Activated T-helper 1 cell treated with Interleukin-2 at 50 U/mL for 16 hours (primary cell): ENCODE measurements around the gene AKAP6.

Experiments
- DNase-seq: peaks from one replicate; pipeline ENCODE4 v3.0.0-alpha.2; 2020; ENCODE audit warnings: low read depth

The AKAP6 gene

DNA sequence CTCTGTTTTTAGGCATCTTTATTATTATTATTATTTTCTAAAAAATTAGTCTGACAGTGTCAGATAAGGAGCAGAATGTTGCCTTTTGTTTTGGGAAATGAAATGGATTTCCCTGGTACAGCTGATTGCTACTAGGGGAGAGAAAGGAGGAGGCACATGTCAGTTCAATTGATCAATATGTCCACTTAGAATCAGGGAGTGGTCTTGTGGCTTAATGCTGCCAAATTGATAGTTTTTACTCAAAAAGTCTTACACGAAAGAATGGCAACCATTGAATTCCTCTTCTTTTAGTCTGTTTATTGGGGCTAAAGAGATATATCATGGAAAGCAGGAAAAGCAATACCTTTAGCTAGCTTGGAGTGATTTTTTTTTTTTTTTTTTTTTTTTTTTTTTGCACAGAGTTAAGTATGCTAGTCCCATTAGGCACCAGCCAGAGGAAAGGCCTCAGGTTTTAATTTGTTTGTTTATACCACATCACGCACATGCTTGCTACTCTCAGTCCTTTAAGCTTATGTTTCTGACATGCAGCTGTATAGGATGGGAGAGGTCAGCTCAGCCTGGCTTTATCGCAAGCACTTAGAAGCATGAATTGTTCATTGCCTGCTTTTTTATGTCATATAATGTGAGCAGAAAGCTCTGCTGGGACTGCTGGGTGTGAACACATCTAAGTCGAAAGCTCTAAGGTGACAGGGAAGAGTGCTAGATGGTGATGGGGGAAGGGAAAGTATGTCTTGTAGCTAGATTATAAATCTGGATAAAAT is 1.4 kb downstream of the AKAP6 start:
- DNase-seq: no peak

DNA sequence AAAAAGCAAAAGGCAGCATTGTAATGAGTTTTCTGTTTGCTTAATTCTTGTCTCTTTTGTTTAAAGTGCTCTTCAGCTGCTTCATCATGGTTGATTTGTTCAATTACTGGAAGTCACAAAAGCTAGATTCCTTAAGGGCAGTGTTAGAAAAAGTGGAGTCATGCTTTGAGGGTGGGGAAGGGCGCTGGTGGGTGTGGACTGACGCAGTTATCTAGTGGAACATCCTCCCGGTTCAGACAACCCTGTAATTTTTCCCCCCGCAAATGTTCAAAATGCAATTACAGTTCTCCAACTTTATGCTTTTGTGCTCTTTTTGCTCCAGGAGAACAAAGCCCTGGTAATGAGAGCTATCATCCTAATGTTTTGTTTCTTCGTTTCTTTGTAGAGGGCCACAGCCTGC is 2.1 kb downstream of the AKAP6 start:
- DNase-seq: no peak

DNA sequence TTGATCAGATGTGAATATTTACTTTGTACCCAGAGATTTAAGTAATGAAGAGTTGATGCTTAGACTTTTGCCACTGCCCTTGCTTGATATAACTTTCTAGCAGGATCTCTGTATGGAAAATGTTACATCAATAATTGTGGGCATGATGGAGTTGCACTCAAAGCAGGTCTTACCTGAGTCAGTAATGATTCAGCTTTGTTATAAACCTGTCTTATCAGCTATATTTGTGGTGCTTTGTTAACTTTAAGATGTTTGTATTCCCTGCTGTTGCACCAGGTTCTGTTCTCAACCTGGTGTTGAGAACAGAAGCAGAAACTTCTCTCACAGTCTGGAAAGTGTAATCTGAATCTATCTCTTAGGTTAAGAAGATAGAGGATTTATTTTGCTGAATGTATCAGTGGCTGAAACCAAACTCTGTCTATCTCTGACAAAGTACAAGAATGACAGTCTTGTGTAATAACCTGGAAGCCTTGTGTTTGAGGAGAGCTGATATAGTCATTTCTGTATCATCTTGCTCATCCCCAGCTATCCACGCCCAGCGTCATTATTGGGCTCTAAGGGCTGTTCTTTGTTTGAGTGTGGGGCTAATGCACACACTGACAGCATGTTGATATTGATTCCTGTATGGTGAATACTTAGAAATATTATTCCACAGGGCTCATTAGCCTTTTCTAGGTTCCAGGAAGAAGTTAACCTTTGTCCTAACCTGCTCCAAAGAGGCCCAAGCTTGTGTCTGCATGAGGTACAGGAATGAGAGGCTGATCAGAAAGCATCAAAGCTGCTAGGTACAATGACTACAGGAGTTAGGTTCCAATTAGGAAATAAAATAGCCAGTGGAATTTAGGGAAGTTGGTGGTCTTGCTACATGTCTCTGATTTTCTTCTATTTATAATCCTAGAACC is 3.6 kb downstream of the AKAP6 start:
- no peak for DNase-seq

DNA sequence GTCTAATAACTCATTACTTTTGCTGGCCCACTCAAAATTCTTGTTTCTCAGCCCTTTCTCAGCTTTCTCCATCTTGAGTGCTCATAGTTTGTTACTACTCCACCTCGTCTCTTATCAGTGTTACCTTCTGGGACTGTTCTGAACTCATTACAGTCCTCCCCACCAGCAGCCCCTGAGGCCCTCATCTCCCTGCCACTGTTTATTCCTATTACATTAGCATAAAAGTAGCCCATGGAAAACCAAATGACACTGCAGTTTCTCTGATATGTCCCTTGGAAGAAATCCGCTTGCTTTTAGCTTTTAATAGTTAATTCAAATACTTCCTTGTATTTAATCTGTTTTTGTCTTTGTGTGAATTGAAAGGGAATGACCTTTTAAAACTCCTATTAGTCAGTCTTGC is 7.6 kb downstream of the AKAP6 start:
- DNase-seq: no peak

DNA sequence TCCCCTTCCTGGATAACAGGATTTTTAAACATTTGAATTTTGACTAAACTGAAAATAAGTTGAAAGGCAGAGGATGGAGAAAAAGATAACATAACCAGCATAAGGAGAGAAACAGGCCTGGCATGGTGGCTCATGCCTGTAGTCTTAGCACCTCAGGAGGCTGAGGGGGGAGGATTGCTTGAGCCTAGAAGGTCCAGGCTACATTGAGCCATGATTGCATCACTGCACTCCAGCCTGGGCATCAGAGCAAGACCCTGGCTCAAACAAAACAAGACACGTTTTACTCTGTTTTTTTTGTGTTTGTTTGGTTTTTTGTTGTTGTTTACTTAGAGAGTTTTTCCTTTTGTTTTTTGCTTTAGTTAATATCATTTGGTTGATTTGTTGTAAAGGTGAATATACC is 8.7 kb downstream of the AKAP6 start:
- DNase-seq: no peak

DNA sequence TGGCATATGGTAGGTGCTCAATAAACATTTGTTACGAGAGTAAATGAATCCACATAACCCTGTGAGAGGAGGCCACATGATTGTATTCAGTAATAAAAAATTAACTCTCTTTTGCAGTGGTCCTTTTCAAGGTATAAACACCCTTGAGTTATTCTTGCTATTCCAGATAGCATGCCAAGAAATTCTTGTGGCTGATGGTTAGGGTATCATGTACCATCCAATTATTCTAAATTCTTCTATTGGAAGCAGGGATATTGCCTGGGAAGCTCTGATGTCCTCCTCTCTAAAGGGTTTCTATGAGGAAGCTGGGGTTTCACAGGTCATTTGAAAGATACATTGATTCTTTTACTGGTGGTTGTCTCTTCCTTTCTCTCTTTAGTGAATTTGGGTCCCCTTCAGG is 10.1 kb downstream of the AKAP6 start:
- DNase-seq: no peak

DNA sequence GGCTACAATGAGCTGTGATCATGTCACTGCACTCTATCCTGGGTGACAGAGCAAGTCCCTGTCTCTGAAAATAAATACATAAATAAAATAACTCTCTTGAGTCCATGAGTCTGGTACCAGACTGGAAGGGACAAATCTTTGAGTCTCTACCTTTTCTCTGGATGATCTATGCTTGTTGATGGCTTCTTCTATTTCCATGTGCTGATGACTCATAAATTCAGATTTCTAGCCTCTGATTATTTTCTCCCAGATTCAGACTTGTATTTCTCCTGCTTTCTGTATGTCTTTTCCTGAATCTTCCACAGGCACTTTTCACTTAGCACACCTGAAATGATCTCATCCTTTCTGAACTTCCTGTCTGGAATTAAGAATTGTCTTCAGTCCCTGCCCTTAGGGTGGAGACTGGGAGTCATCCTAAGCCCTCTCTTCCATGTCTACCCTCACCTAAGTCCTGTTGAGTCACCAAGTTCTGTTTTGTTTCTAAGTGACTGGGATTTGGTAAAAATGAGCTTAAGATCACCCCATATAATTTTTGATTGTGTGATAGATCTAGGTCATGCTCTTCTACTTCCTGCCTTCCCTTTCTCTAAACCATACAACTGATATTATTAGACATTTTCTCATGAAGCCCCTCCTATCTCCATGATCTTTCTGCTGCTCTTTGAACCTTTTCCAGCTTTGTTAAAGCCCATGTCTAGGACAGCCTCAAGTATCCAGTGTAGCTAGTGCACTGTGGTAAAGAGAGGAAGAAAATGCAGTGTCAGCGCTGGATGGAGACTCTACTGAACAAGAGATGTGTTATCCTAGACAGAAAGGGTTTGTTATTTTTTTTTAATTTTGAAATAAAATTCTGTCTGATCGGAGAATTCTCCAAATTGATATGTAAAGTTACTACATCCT is 13.1 kb downstream of the AKAP6 start:
- no peak for DNase-seq

DNA sequence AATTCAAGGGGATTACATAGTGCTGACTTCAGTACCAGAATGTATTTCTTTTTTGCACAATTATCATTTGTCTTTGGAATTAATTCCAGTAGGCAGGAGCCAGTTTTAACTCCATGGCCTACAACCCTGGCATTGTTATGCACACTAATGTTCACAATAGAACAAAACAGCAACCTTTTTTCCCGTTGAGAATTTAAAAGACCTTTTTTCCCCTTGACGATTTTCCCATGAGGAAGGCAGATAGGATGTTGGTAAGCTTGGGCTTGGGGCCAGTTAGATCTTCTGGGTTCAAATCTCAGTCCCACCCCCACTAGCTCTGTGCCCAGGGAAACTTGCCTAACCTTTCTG is 13.7 kb downstream of the AKAP6 start:
- DNase-seq: no peak

DNA sequence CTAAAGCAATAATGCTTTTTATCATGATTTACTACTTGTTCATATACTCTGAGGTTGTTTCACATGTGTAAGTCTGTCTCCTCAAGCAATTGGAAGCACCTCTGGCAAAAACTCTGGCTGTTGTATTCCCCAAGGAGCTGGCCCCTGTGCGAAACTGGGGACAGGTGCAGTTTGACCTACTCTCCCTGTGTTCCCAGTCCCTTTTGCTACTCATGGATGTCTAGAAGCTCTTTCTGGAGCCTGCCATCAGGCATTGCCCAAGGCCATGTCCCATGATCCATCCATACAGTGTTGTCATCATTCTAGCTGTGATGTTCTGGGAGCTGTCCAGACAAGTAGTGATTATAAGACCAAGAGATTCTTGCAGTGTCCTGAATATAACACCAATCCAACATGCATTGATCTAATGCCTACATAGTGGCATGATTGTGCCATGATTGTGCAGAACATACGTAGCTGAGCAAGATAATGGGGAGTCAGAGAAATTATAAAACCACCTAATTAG is 14.9 kb downstream of the AKAP6 start:
- no peak for DNase-seq

DNA sequence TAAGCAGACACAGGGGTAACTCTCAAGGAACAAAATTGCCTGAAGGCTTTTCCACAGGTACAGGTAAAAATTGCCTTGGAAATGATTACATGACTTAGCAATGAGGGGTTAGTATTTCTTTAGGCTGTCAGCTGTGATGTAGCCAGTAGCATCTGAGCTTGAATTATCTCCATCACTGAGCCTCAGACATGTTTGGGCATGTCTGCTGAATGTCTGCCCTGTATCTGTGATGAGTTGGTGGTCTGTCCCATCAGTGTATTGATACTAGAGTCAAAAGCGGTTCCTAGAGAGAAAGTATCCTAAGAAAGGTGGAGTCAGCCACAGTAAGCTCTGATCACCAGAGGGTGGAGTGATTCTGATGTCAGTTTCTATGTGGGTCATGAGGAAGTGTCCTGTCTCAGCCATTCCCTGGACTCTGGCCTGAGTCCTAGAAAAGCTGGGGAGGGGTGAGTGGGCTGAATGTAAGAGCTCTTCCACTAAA is 16.3 kb downstream of the AKAP6 start:
- no peak for DNase-seq

DNA sequence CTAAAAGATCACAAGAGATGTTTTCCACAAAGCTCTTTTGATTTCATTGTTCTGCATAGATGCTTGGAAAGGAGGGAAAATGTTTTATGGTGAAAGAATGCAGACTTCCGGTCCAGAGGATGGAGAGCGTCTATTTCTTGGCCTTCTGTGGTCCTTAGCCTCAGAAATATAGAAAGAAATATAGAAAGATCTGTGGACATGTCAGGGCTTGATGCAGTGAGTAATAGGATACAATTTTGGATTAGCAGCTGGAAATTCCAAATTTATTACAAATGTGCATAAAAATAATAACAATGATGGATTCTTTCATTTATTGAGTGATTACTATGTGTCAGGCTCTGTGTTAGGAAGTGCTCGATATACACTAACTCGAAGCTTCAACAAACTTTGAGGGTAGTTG is 20.2 kb downstream of the AKAP6 start:
- DNase-seq: no peak

DNA sequence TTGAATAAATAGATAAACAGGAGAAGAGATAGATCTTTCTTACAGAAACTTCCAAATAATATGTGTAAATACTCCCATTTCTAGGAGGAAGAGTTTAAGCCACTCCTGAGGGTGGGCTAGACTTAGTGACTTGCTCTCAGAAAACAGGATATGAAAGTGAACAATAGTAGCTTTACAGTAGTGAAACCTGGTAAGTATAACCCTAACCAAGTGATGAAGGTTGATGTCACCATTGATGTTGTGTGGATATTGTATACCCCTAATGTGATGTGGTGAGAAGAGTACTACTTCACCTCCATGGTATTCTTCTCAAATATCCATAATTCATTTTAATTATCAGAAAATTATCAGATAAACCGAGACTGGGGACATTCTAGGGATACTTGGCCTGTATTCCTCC is 20.9 kb downstream of the AKAP6 start:
- DNase-seq: no peak

DNA sequence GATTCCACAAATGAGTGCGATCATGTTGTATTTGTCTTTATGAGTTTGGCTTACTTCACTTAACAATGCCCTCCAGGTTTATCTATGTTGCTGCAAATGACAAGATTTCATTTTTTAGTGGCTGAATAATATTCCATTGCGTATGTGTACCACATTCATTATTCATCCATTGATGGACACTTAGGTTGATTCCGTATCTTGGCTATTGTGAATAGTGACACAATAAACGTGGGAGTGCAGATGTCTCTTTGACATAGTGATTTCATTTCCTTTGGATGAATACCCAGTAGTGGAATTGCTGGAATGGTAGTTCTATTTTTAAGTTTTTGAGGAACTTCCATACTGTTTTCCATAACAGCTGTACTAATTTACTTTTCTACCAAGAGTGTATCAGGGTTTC is 23.5 kb downstream of the AKAP6 start:
- no peak for DNase-seq

DNA sequence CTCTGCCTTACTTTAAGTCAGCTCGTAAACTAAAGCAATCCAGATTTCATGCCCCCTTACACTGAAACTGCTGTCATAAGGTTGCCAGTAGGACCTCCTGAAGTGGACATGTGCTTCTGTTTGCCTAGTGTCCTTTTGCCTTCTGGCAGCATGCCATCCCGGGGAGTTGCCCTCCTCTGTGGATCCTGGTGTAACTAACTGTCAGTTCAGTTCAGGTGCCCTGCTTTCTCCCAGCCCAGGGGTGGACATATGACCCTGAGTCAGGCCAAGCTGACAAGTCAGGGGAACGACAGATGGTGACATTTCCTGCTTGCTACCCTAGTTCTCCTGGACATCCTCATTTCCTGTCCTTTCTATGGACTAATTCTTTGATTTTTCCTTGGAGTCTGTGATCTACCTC is 25.6 kb downstream of the AKAP6 start:
- no peak for DNase-seq

DNA sequence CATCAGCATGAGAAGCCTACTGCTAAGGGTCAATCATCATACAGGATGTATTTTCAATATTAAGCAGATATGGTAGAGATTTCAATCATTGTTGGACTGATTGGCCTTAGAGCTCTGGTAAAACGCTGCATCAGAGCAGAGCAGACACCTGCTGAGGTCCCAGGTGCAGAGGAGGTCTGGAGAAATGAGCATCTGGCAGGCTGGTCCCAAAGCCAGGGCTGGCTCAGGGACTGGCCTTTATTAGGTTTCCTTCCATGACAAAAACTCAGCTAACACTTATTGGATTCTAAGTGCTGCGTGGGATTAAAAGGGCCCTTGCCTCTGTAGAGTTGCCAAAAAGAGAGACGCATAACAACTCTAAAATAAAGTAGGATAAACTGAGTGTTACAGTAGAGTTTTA is 29.7 kb downstream of the AKAP6 start:
- DNase-seq: no peak

DNA sequence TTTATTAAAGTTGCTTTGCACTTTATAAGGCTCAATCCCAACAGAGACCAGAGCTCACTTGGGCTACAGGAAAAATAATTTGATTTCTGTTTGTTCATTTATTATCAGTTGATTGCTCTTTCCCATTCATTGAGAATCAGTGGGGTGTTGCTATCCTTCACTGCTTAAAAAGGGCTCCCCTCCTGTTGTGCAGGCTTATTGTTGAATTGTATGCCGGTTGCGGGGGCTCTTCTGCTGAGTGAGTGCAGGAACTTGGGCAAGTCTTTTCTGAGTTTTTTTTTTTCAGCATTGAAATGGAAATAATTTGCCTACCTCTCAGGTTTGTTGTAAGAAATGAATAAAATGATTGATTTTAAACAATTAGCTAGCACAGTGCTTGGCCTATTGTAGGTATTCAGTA is 32.6 kb downstream of the AKAP6 start:
- DNase-seq: no peak

DNA sequence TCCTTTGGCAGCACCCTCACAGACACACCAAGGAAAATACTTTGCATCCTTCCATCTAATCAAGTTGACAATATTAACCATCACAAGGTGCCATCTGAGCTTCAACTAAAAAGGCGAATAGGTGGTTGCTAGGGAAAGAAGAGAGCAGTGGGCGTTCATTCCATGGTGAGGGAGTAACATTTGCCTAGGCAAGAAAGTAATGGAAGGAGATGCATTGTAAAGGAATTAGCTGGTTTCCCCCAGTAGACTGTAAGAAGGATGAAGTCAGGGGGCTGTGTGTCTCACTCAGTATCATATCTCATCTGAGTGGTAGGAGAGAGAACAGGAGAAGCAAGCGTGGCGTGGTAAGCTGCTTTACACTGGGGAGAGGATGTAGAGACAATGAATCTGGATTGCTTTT is 34.7 kb downstream of the AKAP6 start:
- no peak for DNase-seq

DNA sequence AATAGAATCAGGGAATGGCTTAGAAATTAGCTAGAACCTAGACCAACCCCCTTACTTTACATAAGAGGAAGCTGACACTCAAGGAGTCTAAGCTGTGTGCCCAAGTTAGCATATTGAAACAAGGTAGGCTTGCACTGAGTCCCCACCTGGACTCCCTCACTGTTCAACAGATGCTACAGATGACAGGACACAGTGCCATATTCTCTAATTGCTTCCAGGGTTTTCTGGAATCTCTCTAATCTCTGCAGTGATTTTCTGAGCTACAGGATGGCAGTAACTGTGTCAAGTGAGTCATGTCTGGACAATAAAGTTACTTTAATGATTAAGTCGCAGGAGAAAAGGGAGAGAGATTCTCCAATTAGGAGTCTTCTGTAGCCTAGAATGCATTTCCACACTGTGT is 35.8 kb downstream of the AKAP6 start:
- no peak for DNase-seq

DNA sequence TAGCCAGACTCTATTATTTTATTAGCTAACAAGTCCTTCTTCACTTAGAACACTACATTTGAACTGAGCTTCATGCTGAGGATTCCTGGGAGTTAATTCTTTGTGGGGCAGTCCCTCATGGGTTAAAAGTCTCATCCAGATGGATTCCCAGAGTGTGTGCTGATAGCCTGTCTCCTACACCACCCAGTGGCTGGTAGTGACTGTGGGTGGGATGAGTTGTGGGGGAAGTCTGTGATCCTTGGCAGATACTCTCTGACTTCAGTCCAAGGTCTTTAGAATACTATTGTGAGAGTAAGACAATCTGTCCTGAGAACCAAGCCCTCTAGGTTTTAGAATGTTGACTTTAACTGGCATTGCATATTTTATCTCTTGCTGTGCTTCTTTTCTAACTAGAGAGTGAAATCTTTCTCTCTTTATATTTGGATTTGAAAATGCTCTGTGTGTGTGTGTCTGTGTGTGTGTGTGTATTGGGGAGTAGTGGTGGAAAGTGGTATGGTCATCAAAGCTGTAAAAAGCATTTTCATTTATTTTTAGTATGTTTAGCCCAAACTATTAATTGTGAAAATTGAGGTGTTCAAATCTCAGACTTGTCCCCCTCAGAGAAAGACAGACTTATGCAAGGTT is 37.3 kb downstream of the AKAP6 start:
- DNase-seq: no peak

DNA sequence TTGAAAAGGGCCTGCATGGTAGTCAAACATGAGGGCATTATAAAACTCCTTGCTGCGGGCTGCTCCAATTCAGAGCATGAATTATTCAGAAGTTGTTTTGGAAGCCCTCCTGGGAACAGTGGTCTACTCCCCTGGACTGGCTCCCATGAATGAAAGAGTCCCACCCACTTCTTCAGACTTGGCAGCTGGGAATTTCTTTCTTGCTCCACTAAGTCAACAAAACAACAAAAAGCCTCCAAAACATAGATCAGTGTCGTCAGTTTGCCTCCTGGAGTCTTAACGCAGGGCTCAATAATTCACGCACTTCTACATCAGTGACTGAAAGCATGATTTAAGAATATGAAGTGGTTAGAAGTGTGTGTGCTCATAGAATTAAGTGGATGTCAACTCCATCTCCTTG is 37.9 kb downstream of the AKAP6 start:
- no peak for DNase-seq

DNA sequence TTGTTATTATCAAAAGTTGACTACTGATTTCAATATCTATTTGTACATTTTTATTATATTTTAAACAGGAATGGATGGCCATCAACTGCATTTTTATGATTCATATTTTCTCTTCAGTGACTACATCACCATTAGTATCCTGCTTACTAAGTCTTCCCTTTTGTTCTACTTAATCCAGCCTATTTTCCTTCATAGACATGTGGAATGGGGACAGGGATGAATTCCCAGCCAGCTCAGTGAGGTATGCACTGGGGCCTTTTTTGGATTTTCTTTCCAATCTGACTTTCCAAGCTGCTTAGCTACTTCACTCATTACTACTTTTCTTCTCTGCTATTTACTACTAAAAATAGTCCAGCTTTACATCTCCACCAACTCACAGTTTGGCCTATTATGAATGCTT is 38.4 kb downstream of the AKAP6 start:
- no peak for DNase-seq

DNA sequence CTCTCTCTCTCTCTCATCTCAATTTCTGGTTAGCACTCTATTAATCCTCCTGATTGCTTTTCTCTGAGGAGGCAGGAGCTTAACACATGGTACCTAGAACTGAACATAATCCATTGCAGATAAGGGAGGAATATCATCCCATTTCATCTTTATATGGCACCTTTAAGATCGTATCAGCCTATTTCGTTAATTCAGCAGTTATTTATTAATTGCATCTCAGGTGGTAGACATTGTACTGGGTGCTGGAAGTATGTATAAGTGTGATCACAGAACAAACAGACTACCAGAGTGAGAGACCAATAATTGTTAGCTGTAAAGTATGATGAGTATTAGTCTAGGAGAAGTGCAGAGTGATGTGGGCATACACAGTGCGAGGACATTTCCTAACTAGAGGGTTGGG is 39.0 kb downstream of the AKAP6 start:
- no peak for DNase-seq
